ENCODE results near the gene SERPINE2. TPM values are rescaled to one million over a fixed set of nuclear protein-coding genes. Genes with fewer than 3 reads are reported as not detected.
A peak's percentile ranks its signal among the peaks of the same experiment; 100 is the strongest.

Gene SERPINE2
- polyA plus RNA-seq, 1 donor: 112 TPM

DNA sequence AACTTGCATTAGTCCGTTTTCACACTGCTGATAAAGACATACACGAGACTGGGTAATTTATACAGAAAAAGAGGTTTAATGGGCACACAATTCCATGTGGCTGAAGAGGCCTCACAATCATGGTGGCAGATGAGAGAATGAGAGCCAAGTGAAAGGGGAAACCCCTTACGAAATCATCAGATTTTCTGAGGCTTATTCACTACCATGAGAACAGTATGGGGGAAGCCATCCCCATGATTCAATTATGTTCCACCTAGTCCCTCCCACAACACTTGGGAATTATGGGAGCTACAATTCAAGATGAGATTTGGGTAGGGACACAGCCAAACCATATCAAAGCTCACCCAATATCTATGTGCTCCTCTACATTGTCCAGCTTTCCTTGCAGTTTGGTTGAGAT lies 16.0 kb upstream of the SERPINE2 start:
- DNase-seq: no peak

DNA sequence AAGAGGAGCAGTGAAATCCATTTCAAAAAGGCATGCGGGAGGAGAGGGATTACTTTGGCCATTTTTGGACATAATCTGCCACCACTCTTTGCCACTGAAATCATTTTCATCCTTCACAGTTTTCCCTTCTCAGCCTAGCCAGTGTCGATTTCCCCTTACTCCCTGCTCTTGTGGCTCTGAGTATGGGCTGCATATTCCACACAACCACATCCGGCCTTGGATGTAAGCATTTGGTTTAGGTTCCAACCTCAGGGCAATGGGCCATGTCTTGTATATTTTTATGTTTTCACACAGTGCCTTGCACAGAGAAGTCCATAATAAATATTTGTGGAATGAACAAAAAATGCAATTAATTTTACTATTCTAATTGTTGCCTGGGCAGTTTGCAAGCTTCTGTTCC lies 7.7 kb upstream of the SERPINE2 start:
- no peak for DNase-seq

DNA sequence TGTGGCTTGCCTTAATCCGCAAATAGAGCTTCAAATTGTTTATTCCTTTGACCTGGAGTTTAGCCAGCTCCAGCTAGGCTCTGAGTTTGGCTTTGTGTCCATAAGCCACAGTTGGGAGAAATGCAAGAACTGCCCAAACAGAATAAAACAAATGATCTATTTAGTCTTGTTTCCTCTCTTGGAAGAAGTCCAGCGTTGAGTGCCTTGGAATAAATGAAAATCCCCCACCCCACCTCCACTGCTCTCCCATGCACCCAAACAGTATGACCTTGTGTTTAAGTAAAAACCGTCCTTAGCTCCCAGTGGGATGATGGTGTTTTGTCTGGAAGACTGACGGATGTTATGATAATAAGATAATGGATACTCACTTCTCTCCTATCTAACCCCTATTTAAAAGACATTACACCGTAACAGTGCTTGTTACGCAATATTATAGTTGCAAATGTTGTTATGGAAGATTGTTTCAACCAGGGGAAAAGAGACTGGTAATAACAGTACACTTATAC lies 3.2 kb upstream of the SERPINE2 start:
- no peak for DNase-seq

DNA sequence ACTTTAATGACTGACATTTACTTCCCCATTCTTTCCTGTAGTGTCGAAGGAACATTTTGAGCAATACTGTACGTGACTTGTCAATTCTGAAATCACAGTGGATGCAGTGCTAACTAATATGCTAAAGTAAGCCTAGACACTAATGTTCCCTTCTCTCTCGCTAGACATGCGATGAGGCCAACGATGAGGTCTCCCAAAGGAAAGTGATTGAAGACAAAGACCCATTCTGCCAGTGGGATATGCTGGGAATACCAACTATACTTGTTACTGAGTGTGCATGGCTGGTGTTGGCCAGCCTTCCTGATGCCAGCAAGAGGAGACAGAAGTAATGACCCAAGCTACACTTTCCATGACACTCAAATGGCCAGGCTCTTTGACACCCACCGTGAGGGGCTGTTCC lies 2.5 kb upstream of the SERPINE2 start:
- DNase-seq: no peak

DNA sequence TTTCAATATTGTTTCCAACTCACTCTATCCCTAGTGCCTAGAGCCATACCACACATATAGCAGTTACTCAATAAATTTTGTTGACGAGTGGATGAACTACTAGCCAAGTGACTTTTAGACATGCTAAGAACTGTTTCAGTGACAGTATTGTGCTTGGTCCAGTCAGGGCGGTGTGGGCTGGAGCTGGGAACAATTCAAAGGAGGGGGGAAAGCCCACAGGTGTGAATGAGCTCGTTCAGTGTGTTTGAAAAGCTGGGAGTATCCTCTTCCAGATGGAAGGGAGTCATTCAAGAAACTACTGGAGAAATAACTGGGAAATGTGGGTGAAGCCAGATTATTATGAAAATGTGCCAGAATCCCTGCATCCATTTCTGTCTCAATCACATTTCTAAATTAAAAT lies 1.7 kb upstream of the SERPINE2 start:
- no peak for DNase-seq

DNA sequence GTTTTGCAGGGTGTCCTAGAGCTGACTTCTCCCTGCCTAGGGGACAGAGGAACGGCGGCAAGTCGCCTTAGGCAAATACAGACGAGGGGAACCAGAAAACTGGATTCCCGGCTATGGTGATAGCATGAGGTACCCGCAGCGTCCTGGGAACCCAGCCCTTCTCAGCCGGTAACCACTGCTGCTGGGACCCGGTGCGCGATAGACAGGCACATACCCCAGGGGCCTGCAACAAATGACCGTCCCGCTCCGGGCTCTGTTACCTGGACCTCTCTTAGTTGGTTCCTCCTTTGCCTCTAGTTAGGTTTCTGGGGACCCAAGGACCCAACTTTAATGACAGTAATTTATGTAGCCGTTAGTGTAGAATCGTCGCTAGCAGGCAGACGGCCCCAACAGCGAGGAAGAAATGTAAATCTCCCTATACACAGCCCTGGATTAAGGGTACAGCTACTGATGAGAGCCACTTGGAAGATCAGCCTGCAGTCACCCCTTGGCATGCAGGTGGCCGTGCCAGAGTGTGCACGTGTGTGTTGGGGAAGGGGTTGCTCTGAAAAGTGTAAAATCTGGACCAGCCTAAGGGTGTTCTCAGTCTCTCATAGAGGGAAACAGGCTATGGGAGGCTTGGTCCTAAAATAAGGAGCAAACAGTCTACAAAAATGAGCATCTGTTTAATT lies 819 bp upstream of the SERPINE2 start:
- no peak for DNase-seq

DNA sequence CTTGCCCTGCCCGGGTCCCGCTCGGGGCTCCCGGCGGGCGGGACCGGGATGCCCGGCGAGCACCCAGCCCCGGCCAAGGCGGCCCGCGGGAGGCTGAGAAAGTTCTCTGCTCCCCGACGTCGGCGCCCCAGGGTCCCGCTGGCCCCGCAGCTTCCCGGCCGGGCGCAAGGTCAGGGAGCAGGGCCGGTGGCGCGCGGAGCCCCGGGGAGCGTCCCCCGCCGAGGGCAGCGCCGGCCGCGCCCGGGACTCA lies 331 bp downstream of the SERPINE2 start:
- no peak for DNase-seq

DNA sequence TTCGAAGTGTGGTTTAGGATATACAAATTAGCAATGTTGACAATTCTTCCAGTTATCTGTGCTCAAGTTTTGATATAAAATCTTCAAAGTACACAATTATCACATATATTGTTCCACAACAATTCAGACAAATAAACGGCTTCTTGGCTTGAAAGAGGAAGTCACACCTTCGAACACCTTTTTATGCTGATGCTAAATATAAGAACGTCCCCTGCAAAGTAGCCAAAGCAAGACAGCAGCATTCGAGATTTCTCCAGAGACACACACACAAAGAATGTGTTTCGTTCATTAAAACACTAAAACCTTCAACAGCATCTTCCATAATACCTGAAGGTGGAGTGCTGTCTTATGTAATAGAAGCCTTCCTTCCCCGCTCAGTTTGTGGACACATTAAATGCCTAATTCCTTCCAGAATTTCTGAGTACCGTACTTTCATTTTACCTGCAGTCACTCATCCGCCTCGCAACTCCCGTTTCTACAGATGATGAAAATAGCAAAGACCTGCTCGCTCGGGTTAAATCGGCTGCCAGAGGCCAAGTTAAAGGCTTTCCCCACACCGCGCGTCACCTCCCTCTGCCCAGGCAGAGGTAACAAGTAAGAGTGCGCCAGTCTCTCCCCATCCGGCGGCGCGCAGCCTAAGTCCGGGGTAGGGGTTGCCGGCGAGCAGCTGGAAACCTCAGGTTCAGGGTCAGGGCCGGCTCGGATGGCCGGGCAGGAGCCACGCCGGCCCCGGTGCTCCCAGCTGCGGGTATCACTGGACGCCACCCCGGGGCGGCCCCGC lies 847 bp downstream of the SERPINE2 start:
- peak; percentile 50 for DNase-seq

DNA sequence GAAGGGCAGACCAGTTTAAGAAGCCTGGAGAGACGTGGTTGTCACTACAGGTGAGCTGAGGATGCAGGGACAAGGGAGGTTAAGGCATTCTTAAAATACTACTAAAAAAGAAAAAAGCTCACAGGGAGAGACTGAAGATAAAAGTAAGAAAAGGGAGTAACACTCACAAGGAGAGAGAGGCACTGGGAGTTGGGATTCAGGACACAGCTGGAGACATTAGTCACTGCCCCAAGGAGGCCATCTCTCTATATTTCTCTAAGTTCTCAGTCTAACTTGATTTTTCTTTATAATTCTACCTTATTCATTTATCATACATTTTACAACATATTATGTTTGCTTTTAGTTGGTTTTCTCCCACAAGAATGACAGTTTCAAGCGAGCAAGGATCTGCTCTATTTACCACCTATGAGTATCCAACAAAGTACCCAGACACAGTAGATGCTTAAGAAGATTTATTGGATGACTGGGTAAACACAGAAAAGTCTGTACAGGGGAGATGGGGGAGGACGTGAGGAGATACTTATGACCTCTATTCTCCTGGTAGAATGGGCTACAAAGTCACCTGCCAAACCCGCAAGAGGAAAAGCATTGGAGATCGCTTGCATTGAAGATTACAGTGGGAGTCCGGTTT lies 2.2 kb downstream of the SERPINE2 start:
- DNase-seq: no peak

DNA sequence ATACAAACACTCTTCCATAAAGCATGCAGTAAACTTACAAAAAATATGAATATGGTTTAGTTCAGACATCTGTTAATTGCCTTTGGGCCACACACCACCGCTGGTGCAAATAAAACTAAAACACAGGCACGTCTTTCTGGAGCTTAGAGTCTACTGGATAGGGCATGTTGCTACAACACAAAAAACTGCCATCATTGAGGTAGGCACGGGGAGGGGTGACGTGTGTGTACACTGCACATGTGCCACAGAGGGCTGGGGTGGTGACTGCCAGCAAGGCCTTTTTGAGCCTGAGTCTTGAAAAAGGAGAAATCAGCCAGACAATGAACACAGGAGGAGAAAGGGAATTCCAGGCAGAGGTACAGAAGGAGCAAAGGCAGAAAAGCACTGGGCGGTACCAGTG lies 5.1 kb downstream of the SERPINE2 start:
- DNase-seq: no peak

DNA sequence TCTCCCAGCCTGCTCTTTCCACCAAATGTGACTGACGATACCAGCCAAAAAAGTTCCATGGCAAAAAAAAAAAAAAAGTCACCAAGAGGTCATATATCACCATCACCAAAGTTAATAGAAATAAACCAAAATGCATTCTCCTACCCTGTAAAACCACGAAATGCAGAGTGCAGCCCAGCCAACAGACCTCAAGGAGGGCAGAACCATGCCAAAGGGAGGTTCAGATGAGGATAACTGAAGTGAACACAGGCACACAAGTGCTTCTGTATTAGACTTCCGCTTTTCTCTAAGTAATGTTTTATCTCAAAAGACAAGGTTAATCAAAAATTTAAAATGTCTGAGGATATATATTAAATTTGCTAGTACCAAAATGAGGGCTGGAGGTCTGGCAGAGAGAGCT lies 5.5 kb downstream of the SERPINE2 start:
- no peak for DNase-seq

DNA sequence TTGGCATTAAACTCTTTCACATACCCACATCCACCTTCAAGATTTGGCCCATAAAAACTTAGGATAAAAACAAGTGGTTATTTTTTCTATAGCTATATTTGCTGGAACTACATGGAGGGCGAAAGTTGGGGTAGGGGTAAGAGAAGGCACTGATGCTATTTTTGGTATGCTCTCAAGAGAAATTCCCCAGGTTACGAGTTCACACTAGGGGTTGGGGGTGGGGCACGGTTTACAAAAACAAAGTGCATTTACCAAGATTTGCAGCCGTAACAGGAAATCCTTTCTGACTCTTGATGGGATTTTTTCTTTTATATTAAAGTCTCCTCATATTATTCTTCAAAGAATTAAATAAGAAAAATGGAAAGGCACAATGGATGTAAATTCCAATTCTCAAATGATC lies 6.8 kb downstream of the SERPINE2 start:
- no peak for DNase-seq

DNA sequence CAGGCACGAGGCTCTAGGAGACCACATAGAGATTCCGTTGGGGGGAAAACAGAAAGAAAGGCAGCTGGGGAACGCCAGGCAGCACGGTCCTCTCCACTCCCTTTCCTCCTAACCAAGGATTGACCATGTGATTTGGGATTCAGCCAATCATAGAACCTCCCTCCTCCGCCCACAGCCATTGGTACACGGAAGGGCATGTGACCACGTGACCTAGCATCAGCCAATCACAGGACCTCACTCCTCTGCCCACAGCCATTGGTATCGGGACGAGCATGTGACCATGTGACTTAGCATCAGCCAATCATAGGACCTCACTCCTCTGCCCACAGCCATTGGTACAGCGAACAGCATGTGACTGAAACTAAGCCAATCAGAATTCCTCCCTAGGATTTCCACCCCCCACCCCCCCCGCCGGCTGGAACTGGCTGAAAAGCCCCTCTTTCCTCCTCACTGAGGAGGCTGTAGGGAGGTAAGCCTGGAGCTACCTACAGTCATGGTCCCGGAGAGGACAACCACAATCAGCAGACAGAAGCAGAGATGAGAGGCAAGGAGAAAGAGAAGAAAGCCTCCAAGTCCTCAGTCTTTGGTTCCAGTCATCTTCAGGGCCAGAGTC lies 7.6 kb downstream of the SERPINE2 start:
- DNase-seq: no peak

DNA sequence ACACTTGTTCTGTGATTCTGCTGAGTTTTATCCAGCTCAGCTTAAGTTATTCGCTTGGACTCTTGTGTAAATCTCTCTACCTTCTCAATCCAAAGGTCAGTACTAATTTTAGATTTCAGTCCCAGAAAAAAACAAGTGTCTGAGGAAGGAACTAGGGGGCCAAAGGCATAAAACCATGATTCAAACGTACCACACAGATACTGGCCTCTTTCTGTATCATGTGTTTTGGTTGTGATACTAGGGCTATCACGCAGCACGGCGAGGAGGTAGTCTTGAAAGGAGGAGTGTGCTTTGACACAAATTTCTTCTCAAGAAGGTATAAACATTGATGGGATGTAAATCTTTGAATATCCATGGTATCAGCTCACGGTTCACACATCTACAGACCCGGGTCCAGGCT lies 8.3 kb downstream of the SERPINE2 start:
- DNase-seq: no peak

DNA sequence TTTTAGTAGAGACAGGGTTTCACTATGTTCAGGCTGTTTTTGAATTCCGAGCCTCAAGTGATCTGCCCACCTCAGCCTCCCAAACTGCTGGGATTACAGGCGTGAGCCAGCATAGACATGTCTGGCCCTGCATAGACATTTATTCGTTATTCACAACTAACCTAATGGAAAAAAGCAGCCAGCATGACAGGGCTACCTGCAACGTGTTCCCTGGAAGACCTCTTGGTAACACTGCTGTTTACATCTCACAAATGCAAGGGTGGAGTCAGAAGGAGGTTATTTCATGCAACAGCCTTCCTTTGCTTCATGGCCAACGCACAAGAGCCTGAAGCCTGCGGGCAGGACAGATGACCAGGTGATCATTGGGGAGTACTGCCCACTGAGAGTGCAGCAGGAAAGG lies 9.2 kb downstream of the SERPINE2 start:
- no peak for DNase-seq

DNA sequence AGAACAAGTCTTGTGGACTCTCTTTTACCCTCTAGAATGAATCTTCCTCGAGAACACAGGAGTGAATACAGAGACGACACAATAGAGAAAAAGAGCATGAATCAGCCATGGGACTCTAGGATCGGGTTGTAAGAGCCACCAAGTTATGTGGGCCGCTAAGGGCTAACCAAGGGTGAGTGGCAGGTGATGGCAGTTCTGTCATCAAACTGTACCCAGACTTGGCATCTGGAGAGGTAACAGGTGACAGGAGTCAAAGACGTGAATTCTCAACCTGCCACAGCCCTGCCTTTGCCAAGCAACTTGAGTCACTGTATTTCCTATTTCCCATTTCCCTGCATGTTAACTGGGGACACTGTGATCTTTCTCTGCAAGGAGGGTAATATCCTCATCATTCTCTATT lies 11.2 kb downstream of the SERPINE2 start:
- DNase-seq: no peak

DNA sequence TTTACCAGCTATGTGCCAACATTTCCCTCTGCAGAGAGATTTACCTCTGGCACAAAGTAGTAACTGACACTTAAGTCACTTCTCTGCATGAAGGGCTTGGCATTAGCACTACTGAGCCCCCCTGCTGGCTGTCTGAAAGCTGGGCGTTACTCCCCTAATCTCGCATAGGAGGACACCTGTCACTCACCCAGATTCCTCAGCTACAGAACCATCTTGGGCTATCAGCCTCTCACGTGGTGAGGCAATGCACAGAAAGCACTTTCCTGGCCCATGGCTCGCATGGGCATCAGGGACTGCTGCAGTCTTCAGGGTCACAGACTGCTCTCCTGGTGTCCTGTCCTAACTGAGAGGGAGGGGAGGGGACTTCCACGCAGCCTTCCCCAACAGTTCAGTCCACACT lies 12.0 kb downstream of the SERPINE2 start:
- no peak for DNase-seq

DNA sequence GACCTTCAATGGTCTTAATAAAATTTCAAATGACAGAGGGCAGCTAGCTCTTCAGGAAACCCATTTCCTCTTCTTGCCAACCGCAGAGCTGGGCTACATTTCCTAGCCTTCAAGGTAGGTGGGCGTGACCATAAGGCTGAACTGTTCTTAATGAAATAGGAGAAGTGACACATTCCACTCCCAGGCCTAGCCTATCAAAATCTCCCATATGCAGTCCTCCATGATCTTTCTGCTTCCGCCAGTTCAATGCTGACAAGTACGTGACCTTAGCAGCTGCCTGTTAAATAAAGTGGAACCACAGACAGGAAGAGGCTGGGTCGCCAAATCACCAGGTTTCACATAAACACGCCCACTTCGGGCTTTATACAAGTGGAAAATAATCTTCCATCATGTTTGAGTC lies 13.2 kb downstream of the SERPINE2 start:
- DNase-seq: no peak

DNA sequence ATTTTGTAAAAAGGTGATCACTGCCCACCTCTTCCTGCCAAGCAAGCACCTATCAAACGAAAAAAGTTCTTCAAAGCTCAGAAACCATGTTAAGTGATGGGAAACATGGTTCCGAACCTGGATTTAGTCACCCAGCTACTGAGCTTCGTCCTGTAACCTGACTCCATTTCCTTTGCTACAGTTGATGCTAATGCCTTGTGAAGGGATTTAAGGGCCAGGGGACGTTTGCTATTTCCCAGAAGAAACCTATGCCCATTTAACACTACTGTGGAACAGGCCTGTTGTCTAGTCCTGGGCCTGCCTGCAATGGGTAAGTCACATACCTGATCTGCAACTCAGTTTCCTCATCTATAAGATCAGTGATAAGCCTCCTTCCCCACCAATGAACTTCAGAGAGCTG lies 14.8 kb downstream of the SERPINE2 start:
- no peak for DNase-seq

DNA sequence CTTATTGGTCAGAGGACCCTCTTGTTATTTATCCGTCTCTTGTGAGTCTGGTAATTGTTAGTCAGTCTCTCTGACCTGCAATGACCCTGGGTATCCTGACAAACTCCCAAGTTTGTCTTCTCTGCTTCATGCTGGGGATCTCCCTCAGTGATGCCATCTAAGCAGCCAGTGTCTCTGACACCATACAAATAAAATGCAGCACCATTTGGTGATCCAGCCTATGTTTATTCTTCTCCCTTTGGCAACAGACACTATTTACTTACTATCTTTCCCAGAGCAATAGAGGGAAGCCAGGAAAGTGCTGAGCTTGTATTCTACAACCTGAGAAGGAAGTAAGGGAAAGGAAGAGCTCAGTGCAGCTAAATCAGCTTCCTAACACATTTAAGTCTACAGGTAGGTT lies 15.9 kb downstream of the SERPINE2 start:
- no peak for DNase-seq

DNA sequence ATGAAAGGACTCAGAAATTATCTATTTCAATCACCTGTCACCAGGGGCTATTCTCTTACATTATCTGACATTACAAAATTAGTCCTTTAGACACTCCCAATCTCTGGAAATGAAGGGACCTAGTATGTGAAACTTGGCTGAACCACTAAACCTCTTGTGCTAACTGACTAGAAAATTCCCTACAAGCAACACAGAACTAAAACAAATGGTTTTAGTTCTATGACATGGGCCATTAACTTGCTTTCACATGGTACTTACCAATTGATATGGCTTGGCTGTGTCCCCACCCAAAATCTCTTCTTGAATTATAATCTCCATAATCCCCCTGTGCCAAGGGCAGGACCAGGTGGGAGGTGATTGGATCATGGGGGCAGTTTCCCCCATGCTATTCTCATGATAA lies 16.6 kb downstream of the SERPINE2 start:
- no peak for DNase-seq

DNA sequence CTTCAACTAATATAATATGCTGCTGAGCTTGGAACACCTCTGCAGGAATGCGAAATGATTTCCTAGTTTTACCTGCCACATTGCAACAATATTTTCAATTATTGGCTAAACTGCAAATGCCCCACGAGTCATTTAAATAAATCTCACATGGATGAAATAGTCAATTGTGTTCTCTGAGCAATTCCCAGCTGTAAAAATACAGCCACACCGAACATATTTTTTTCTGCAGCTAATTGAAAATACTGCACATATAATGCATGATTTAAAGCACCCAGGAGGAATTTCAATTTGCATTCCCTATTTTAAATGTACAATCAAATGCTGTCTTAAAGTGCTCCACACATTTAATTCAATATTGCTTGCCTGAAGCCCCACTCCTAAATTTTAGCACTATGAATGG lies 18.6 kb downstream of the SERPINE2 start:
- no peak for DNase-seq

DNA sequence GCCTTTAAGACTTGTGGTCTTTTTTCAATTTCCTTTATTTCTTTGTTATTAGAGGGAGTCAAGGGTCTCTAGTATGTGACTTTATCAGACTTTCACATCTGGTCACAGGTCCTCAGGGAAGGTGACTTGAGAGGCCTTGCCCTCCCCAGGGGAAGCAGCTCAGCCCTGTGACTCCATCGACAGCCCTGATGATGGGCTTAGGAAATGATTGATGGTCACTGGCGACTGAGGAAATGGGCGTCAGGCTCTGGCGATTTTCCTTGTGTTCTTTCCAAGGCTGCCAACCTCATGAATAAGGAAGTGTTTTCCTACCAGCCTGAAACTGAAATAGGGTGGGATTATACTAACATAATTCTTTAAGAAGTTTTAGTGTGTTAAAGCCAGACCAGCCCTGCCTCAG lies 21.1 kb downstream of the SERPINE2 start:
- peak; percentile 58 for DNase-seq

All from left kidney (tissue), 2 donors.